ENCODE data around the gene FAM222A.
"Not testable (repeated sequence)": the region's sequence is repeated elsewhere in the genome, so short reads cannot be mapped to it uniquely, and the experiment has no call there.

Gene FAM222A

DNA sequence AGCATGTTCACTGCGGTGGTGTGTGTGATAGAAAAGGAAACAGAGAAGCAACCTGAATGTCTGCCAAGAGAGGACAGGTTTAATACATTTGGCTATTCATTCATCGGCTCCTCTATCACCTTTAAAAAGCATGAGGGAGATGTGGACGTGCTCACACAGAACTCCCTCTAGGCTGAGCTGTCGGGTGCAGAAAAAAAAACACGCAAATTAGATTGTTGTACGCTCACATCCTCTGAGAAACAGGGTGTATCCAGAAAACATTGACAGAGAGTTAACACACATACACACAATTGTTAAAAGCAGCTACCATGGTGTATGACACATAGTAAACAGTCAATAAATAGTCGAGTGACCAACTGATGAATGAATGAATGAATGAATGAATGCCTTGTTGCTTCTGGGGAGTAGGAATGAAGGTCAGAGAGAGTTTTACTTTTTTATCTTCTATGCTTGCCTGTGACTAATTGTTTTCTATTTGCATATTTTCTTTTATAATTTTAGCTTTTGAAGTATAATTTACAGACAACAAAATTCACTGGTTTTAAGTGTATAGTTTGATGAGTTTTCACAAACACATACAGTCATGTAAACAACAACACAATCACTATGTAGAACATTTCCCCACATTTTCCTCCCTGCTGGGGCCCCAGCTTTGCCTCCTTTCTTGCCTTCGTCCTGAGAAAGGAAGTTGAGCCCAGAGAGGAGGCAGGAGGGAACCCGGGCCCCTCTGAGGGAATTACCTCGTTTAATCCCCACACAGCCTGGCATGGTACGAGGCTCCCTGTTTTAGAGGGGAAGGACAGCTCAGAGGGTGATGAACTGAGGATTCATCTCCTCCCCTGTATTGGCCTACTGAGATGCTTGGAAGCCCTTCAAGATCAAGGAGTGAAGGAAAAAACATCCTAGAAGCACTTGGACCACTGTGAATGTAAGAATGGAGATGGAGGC, 19.7 kb upstream of the FAM222A start:
- DNase-seq (ENCODE audit: low spot score), result no peak

DNA sequence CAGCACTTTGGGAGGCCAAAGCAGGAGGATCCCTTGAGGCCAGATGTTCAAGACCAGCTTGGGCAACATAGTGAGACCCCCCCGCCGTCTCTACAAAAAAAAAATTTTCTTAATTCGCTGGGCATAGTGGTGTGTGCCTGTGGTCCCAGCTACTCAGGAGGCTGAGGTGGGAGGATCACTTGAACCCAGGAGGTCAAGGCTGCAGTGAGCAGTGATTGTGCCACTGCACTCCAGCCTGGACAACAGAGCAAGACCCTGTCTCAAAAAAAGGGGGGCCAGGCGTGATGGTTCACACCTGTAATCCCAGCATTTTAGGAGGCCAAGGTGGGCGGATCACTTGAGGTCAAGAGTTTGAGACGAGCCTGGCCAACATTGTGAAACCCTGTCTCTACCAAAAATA, 19.0 kb upstream of the FAM222A start:
- DNase-seq (ENCODE audit: low spot score), result not testable (repeated sequence)

DNA sequence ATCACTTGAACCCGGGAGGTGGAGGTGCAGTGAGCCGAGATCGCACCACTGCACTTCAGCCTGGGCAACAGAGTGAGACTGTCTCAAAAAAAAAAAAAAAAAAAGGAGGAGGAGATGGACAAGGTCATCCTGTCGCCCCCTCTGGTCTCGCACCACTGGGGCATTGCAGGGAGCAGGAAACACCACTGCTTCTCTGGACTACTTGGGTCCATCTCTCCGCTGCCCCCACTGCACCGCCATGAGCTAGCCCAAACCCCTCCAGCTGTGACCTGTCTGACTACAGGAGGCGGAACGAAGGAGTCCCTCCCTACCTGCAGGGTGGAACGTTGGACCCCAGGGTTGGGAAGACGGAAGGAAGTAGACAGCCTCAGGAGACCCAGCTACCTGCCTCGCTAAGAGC, 18.2 kb upstream of the FAM222A start:
- no peak for DNase-seq (ENCODE audit: low spot score)

DNA sequence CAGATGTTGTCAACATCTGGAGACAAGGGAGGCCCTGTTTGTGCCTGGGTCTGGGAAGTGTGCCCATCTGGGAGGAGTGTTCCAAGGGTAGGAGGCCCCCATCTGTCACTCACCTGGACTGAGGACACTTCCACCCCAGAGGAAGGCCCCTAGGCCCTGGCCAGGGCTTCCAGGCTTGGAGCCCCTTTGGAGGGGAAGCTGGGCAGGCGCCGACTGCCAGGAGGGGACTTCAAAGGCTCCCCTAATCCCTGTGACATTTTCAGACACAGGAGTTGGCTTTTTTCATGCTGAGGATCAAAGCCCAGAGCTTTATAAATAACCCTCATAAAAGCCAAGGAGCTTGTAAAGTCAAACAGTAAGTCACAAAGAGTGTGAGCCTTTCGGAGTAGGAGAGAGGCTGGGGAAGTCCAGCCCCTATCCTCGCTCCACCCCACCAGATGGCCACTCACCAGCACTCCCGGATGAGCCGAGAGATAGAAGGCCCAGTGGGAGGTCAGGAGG, 17.6 kb upstream of the FAM222A start:
- no peak for DNase-seq (ENCODE audit: low spot score)

DNA sequence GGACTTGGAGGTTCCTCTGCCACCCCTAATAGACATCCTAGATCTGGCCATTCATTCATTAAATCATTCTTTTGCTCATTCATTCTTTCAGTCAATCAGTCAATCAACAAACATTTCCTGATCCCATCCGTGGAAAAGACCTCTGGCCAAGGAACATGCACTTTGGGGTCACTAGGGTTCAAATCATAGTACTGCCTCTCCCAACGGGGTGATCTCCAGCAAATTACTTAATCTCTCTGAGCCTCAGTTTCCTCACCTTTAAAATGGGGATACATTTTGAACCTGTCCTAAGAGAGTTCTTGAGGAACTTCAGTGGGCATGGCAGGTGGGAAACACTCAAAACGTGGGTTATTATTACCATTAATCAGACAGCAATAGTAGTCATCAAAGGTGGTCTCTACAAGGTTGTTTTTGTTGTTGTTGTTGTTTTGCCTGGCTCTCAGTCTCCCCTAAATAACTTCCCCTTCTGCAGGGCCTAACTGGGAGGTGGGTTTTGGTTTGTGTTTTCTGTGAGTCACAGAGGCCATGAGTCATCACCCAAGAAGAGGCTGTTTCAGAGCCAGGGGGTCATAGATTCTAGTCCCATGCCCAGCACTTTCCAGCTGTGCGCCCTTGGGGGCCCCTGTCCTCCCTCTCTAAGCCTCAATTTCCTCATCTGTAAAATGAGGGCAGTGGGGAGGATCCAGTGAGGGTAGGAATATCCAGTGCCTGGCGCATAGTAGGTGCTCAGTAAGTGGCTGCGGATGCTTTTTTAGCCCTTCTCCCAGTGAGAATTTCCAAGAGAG, 16.9 kb upstream of the FAM222A start:
- DNase-seq (ENCODE audit: low spot score), result no peak

DNA sequence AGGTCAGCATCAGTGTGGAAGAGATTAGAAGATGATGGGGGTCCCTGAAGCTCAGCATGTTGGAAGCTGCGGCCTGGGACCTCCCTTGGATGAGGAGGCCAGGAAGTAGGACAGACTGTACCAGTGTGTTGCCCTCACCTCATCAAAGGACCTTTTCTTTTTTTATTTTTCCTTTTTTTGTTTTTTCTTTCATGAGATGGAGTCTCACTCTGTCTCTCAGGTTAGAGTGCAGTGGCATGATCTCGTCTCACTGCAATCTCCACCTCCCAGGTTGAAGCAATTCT, 16.4 kb upstream of the FAM222A start:
- DNase-seq (ENCODE audit: low spot score), result no peak

DNA sequence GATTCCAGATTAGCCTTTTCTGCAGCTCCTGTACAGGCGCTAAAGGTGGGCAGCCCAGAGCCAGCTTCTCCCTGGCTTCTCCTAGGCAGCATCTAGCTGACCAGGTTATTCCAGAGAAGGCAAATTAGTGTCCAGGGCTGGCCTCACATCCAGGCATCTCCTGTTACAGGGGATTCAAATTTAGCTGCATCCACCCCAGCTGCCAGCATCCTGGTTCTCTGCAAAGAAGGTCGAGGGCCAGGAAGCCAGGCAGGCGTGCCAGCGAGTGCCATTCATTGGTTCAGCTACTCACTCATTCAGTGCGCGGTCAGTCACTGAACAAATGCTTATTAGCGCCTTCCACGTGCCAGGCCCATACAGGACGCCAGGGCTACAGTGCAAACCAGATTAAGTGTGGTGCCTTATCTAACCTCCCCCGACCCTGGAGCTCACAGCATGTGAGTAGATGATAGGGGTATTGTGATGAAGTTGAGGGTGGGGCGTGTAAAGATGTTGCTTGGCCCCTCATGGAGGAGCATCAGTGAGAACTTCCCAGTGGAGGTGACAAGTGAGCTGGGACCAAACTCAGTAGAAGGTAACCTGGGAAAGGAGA, 15.7 kb upstream of the FAM222A start:
- DNase-seq (ENCODE audit: low spot score), result no peak

DNA sequence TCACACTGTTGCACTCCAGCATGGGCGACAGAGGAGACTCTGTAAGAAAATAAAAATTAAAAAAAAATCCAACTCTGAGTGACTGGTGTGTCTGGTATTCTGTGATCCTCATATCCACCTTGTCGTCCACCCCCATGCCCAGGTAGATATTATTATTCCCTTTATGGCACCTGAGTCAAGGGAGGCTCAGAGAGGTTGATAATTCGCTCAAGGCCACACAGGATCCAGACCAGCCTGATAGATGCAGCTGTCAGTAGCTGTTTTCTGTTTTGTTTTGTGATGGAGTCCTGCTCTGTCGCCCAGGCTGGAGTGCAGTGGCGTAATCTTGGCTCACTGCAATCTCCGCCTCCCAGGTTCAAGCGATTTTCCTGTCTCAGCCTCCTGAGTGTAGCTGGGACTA, 14.8 kb upstream of the FAM222A start:
- DNase-seq (ENCODE audit: low spot score), result no peak

DNA sequence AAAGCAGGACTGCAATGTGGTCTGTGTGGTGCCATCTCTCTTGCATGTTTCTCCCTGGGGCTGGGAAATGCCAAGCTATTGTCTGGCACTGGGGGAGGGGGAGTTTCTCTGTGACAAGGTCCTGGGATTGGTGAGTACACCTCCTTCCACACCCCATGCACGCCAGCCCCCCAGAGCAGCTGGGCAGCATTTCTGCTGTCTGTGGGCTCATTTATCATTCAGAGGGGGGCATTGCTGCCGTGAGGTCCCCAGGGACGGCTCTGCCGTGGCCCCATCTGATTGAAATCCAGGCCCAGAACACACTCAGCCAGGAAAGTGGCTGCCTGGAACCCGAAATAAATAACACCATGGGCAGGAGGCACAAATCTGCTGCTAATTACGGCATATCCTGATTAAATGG, 12.6 kb upstream of the FAM222A start:
- DNase-seq (ENCODE audit: low spot score), result no peak

DNA sequence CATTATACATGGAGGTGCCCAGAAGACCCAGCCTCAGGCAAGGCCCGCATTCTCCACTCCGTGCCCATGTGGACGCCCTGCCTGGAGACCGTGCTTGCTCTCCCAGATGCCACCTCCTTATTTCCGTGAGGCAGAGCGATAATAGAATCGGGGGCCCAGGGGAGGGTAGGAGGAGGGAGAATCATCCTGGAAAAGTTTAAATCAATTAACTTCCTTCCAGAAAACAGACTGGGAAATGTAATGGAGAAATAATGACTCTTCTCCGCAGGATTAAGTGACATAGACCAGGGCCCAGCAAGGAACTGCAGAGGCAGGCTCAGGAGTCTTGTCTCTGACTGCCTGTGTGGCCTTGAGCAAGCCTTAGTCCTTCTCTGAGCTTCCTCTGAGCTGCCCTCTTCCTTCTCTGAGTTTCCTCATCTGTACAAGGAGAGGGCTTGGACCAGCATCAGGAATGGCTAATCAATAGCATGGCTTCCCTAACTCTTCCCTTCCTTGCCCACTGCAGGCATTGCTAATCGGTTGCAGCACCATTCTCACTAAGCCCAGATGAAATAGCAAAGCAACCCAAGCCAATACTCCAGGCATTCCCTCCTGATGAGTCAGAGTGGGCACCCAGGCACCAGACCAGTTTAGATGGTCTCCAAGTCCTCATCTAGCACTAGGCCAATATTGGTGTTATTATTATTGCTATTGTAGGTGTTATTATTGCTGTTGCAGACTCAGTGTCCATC, 11.3 kb upstream of the FAM222A start:
- DNase-seq (ENCODE audit: low spot score), result no peak

DNA sequence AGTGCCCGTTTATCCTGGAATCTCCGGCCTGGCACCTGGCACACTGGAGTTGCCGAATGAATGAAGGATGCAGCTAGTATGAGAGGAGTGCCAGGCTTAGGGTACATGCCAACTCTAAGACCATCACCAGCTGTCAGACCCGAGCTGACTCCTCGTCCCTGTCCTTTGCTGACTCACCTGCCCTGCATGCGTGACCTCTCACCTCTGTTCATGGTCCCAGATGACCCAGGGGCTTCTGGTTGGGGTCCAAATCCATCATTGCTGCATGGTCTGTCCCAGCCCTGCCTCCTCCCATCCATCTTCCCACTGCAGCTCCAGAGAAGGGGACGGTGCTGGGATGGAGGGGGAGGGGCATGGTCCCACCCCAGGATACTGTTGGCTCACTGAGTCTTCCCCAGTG, 9.9 kb upstream of the FAM222A start:
- no peak for DNase-seq (ENCODE audit: low spot score)

DNA sequence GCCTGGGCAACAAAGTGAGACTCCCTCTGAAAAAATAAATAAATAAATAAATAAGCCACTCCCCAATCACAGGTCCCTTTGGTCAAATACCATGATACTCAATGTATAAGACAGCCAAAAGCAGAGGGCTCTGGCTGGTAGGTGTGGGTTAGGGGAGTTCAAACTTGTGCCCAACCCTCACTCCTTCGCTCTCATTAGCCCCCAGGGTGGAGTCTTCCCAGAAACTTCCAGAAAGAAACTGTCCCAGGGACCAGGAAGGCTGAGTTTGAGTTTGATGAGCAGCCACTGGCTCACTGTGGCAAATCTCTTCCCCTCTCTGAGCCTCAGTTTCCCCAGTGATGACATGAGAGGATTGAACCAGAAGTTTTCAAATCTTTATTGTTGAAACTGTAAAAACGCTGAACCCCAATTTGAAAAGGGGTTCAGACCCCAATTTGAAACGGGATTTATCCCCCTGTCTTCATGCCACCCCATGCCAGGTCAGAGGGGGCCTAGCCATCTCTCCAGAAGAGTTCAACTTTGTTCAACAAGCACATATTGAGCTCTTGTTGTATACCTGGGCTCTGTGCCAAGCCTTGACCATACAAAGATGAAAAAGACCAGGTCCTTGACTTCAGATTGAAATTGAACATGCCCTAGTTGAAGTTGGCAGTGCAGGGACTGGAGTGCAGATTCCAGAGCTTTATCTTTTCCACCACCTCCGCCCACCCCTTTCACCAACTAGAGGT, 9.1 kb upstream of the FAM222A start:
- DNase-seq (ENCODE audit: low spot score), result no peak

DNA sequence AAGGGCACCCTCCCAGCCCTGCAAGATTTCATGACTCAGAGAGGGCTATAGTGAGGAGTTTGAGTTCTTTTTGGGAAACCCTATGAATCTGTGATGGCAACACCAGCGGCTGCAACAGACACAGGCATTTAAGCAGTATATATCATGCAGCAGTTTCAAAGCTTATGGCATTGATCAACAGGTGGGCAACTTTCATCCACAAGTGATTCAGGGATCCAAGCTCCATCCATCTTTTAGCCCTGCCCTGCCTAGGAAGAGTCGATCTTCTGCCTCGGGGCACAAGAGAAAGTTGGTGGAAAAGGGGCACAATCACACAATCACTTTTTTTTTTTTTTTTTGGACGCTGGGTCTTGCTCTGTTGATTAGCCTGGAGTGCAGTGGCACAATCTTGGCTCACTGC, 8.3 kb upstream of the FAM222A start:
- no peak for DNase-seq (ENCODE audit: low spot score)

DNA sequence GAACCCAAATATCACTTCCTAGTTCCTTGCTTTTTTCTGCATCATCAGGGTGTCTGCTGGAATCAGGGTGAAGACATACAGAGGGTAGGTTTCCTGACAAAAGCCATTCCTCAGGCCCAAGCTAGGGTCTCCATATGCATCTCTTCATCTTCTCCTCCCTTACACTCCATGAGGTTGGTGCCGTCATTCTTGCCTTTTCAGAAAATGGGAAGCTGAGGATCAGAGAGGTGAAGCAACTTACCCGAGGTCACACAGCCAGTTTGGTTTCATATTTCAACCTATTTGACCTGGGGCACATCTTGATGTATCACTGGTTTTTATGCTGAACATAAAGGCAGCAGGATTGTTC, 7.3 kb upstream of the FAM222A start:
- no peak for DNase-seq (ENCODE audit: low spot score)

DNA sequence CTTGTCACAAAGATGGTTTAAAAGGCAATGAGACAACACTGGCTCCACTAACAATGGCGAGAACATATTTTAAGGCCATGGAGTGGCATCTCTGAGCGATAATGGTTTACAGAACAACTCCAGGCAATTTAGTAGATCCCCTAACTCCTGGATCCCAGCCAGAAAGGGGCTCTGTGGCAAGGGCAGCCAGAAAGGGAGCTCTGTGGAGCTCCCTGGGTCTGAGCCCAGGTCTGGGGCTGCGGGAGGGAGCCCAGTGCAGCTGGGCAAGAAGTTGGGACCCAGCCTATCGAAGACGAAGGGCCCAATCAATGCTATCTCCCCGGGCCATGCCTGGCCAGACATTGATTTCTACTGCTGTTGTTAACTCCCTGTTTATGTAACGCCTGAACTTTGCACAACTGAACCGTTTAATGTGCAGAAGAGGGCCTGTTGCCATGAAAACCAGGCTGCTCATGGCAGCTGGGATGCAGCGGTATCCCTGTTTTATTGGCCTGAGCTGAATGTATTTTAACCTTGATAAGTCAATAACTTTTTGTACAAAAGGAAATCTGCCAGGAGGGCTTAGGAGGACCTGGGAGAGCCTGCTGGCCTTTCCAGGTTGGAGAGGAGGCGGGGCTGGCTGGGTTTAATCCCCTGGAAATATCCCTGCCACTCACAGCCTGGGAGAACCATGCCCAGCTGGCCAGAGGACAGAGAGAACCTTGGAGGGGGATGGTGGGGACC, 6.7 kb upstream of the FAM222A start:
- no peak for DNase-seq (ENCODE audit: low spot score)

DNA sequence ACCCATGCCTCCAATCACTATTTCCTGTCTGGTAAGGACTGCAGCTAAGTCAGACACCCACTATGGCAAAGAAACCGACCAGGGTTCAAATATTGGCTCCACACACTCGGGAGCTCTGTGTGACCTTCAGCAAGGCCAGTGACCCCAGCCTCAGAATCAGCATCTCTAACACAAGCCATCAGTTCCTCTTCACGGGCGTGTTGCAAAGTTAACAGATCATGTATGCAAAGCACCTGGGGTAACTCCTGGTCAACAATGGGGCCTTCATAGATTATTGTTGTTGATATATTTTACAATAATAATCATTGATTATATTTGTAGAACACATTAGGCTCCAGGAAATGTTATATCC, 6.2 kb upstream of the FAM222A start:
- DNase-seq (ENCODE audit: low spot score), result no peak

DNA sequence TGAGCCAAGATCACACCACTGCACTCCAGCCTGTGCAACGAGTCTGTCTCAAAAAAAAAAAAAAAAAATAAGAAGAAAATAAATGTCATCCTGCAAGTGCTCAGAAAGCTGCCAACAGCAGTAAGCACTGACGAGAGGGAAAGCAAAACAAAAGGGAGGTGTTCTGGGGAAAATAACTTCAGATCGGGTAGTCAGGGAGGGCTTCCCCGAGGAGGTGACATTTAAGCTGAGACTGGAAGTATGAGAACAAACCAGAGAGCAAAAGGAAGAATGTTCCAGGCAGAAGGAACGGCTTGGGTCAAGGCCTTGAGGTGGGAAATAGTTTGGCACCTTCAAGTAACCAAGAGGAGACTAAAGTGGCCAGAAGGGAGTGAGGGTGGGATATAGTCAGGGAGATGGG, 4.7 kb upstream of the FAM222A start:
- no peak for DNase-seq (ENCODE audit: low spot score)

DNA sequence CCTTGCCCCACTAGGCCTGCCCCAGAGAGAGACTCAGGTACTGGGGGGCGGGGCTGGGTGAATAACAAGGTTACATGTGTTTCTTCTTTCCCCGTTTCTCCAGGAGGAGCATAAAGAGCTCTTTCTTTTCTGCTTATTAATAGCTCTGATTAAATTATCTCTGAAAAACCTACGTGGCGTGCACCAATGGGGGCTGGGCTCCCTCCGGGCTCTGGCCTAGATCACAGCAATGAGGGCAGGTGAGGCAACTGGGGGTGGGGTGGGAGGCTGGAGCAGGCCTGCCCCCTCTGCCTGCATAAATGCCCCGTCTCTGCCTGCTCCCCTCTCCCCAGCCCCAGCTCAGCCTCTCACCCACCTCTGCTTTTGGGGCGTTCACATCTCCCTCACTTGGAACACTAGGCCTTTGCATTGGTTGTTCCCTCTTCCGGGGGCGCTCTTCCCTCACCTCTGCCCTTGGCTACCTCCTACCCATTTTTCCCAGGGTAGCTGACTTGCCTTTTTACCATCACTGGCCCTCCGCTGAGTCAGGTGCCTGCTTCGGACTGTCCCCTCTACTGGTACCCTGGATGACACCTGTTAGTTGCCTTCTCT, 4.1 kb upstream of the FAM222A start:
- no peak for DNase-seq (ENCODE audit: low spot score)

DNA sequence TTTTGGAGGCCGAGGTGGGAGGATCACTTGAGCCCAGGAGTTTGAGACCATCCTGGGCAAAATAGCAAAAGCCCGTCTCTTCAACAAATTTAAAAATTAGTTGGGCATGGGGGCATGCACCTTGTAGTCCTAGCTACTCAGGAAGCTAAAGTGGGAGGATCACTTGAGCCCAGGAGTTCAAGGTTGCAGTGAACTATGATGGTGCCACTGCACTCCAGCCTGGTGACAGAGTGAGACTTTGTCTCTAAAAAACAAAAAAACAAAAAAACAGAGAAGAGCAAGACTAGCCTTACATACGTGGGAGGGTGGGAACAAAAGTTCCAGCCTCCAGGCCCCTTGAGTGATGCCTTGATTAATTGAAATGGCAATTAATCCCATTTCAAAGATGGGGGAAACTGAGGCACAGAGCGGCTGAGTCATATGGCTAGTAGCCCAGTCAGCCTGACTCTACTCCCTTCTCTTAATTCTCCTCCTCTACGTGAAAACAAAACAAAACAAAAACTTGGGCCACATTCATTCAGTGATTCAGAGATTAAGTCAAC, 3.3 kb upstream of the FAM222A start:
- DNase-seq (ENCODE audit: low spot score), result no peak

Data from Ammon's horn (tissue), 1 donor.